CD4-positive, CD25-positive, alpha-beta regulatory T cell (primary cell): Measurements from ENCODE around the gene KRT33A. TPM values are rescaled to one million over a fixed set of nuclear protein-coding genes. Genes with fewer than 3 reads are reported as not detected.

Experiments used
- ATAC-seq, 2 donors: fragments of 150-1000 bp; cut with Tn5 transposase; one replicate each; pipeline ENCODE4 v1.10.0; 2021; ENCODE audit warnings: low read depth in 2 of 2, moderate number of reproducible peaks in 2 of 2, moderate library complexity in 1 of 2
- DNase-seq, 3 donors: peaks; one replicate each; pipeline versions ENCODE4 v3.0.0 to v3.0.0-alpha.2; 2012 to 2022; ENCODE audit warnings: mixed read lengths in 1 of 3
- H3K27ac ChIP-seq: one replicate; pipeline ENCODE4 v1.7.0; 2013; ENCODE audit warnings: mild to moderate bottlenecking, low read length; ENCODE audit not compliant: insufficient read depth, poor library complexity, severe bottlenecking
- H3K27me3 ChIP-seq: one replicate; pipeline ENCODE4 v1.7.0; 2013; ENCODE audit warnings: low read length; ENCODE audit not compliant: control insufficient read depth, insufficient read depth
- H3K36me3 ChIP-seq: one replicate; pipeline ENCODE4 v1.7.0; 2013; ENCODE audit warnings: mild to moderate bottlenecking, low read length, moderate library complexity; ENCODE audit not compliant: control insufficient read depth, insufficient read depth
- H3K4me1 ChIP-seq: 2 replicates; pipeline ENCODE4 v1.7.0; 2013; ENCODE audit warnings: mild to moderate bottlenecking, low read length; ENCODE audit not compliant: insufficient read depth, control insufficient read depth, poor library complexity, severe bottlenecking
- H3K4me3 ChIP-seq: one replicate; pipeline ENCODE4 v1.7.0; 2013; ENCODE audit warnings: low read depth, mild to moderate bottlenecking, low read length, moderate library complexity
- H3K9me3 ChIP-seq, 2 experiments: 1 replicate in 1 of 2; 2 replicates in 1 of 2; pipeline ENCODE4 v1.7.0; 2013; ENCODE audit warnings: low read length in 2 of 2, mild to moderate bottlenecking in 1 of 2, moderate library complexity in 1 of 2; ENCODE audit not compliant: control insufficient read depth in 2 of 2
- H3K27ac Mint-ChIP-seq, 3 donors: one replicate each; pipeline ENCODE4 v1.8.0; 2020 to 2022; ENCODE audit warnings: mild to moderate bottlenecking in 3 of 3, mixed read lengths in 3 of 3, moderate library complexity in 2 of 3
- H3K27me3 Mint-ChIP-seq: one replicate; pipeline ENCODE4 v1.8.0; 2022; ENCODE audit warnings: mild to moderate bottlenecking, mixed read lengths
- H3K36me3 Mint-ChIP-seq: one replicate; pipeline ENCODE4 v1.8.0; 2020; ENCODE audit warnings: mixed read lengths
- H3K4me1 Mint-ChIP-seq, 4 donors: one replicate each; pipeline ENCODE4 v1.8.0; 2020 to 2022; ENCODE audit warnings: mixed read lengths in 4 of 4, mild to moderate bottlenecking in 1 of 4
- H3K4me3 Mint-ChIP-seq, 4 donors: one replicate each; pipeline ENCODE4 v1.8.0; 2020 to 2022; ENCODE audit warnings: mild to moderate bottlenecking in 4 of 4, mixed read lengths in 4 of 4, moderate library complexity in 3 of 4
- H3K9me3 Mint-ChIP-seq, 7 donors: one replicate each; pipeline ENCODE4 v1.8.0; 2020 to 2022; ENCODE audit warnings: mixed read lengths in 7 of 7, mild to moderate bottlenecking in 3 of 7, moderate library complexity in 2 of 7
- polyA plus RNA-seq, 4 donors: library from polyadenylated mRNA; unstranded; fragments of 300-500 nt; fragmentation: Illumina TruSeq; gene quantifications; one replicate each; pipeline ENCODE4 v1.2.3, GENCODE V29; 2021
- total RNA-seq: library from RNA; stranded (reverse); gene quantifications from one replicate; pipeline ENCODE4 v1.2.3, GENCODE V29; 2022

The KRT33A gene
- total and polyA plus RNA-seq, 5 donors from 2014 or later: not detected

DNA sequence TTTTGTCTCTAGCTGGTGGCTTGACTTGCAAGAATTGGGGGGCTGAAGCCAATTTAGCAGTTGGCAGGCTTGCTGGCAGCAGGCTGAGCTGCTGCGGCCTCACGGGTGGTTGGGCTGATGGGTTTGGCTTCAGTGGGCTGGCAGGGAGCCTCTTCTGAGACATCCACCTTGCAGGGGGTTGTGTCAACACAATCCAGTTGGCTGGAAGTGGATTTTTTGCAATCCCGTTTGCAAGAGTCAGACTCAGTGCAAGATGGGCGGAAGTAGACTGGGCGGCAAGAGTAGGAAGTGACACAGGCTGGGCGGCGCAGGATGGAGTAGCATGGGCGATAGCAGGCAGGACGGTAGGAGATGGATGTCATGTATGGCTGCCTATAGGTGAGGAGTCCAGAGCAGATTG, 43.0 kb downstream of the KRT33A start:
- Mint-ChIP-seq H3K27me3 (no peaks in the 10 kb centered on the region), H3K27ac (peak overlapping the region; percentile 99), H3K4me3 (peak overlapping the region; percentile 82 to 88 (median 84)), H3K36me3 (peaks cover 9% of the 10 kb centered on the region), H3K4me1 (peaks cover 25 to 77% (median 54%) of the 10 kb centered on the region in 4 donors), H3K9me3 (peaks cover 0 to 2% (median 0%) of the 10 kb centered on the region in 7 donors)
- Histone ChIP-seq H3K4me1 (peaks cover 55% of the 10 kb centered on the region), H3K27me3 (no peaks in the 10 kb centered on the region), H3K27ac (peak overlapping the region; percentile 83), H3K4me3 (peak overlapping the region; percentile 49), H3K9me3 (no peaks in the 10 kb centered on the region), H3K36me3 (no peaks in the 10 kb centered on the region)
- DNase-seq (no peak), ATAC-seq (no peak)

DNA sequence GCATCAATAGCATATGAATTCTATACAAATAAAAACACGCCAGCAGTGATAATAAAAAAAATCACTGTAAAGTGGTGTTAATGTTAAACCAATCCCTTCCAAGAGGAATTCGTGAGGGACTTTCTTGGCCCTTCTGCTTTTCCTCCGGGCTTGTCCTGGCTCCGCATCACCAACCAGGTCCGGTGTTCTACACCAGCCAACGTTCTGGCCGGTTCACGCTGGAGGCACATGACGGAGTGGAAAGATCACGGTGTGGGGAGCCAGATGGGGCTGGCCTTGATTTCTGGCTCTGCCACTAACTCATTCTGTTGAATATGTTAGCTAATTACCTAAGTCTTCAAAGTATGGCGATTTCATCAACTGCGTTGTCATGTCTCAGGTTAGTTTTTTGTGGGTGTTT, 46.5 kb downstream of the KRT33A start:
- H3K27ac ChIP-seq: no peak overlapping the region
- H3K27me3 ChIP-seq: no peaks in the 10 kb centered on the region
- no peak for DNase-seq
- Mint-ChIP-seq H3K36me3 (peaks cover 6% of the 10 kb centered on the region), H3K4me3 (no peak overlapping the region), H3K9me3 (peaks cover 0 to 5% (median 3%) of the 10 kb centered on the region in 7 donors), H3K27ac (no peak overlapping the region), H3K27me3 (no peaks in the 10 kb centered on the region), H3K4me1 (peaks cover 23 to 59% (median 44%) of the 10 kb centered on the region in 4 donors)
- no peaks in the 10 kb centered on the region for H3K36me3 ChIP-seq
- peaks cover 30% of the 10 kb centered on the region for H3K4me1 ChIP-seq
- no peaks in the 10 kb centered on the region for H3K9me3 ChIP-seq
- H3K4me3 ChIP-seq: no peak overlapping the region
- ATAC-seq: no peak

DNA sequence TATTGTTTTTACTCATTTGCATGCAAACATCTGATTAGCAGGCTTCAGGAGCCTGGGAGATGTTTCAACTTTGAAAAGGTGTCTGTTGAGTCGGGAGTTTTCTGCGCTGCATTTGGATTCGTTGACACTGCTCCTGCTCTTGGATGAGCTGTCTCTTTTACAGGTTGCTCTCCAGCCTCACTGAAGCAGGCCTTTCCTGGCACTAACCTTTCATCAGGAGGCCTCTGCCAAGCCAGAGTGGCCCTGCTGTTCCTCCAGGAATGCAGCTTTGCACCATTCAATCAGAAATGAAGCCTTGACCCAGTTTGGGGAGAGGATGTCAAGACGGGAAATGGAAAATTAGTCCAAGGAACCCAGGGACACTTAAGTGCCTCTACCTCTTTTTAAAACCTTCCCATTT, 47.6 kb downstream of the KRT33A start:
- H3K36me3 Mint-ChIP-seq: peaks cover 3% of the 10 kb centered on the region
- no peaks in the 10 kb centered on the region for H3K27me3 Mint-ChIP-seq
- H3K4me1 ChIP-seq: peaks cover 19% of the 10 kb centered on the region
- no peak overlapping the region for H3K4me3 ChIP-seq
- H3K36me3 ChIP-seq: no peaks in the 10 kb centered on the region
- H3K4me3 Mint-ChIP-seq: no peak overlapping the region
- peaks cover 15 to 48% (median 34%) of the 10 kb centered on the region in 4 donors for H3K4me1 Mint-ChIP-seq
- H3K9me3 Mint-ChIP-seq: peaks cover 0 to 5% (median 3%) of the 10 kb centered on the region in 7 donors
- H3K27ac ChIP-seq: no peak overlapping the region
- H3K9me3 ChIP-seq: no peaks in the 10 kb centered on the region
- peak overlapping the region in 1 of 3 donors; percentile 13 for H3K27ac Mint-ChIP-seq
- no peaks in the 10 kb centered on the region for H3K27me3 ChIP-seq
- no peak for ATAC-seq
- no peak for DNase-seq

DNA sequence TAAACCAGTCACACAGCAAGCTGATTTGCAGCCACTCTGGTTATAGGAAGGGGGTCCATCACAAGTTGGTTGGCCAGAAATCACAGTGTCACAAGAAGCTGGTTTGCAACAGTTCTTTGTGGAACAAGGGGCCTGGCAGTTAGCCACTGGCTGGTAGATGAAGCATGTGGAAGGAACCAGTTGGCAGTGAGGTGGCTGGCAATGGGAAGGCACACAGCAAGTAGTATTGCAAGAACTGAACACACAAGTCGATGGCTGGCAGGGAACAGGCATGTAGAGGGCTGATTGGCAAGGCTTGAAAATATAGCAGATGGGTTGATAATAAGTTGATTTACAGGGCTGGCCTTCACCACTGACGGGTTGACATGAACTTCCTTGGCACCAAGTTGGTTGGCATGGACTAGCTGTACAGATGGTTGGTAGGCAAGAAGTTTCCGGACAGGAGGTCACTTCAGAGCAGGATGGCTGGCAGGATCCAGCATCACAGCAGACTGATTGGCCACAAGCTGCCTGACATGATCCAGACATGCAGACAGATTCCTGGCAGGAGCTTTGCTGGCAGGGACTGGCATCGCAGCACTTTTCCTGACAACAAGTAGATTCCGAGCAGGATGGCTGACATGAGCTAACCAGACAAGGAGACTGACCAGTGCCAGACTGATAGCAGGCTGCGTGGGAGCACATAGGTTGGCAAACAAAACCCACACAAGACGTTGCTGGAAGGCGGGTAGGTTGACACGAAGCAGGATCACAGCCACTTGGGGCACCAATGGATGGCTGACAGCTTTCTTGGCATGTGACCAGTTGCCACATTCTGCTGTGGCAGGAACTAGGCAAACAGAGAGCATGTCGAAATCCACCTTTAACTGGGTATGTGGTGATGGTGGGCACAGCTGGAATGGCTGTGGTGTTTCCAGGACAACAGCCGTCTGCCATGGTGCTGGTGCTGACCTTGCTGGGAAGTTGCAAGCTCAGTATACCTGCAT, 48.4 kb downstream of the KRT33A start, which contains the start of gene KRTAP29-1:
KRTAP29-1 (minus strand) TSS at position 936 of the 986 bp plus-strand sequence; CDS start at position 936, 0 bp downstream.
- H3K27ac ChIP-seq: no peak within 1 kb of the TSS
- Mint-ChIP-seq H3K27ac (peak within 1 kb of the TSS in 2 of 3 donors; percentile 16 to 74), H3K9me3 (peaks cover 0 to 5% (median 3%) of the 10 kb centered on the region in 7 donors), H3K4me3 (no peak within 1 kb of the TSS), H3K4me1 (peaks cover 9 to 40% (median 26%) of the 10 kb centered on the region in 4 donors), H3K27me3 (no peaks in the 10 kb centered on the region), H3K36me3 (peaks cover 3% of the 10 kb centered on the region)
- H3K27me3 ChIP-seq: no peaks in the 10 kb centered on the region
- DNase-seq (no peak), ATAC-seq (no peak)
- peaks cover 11% of the 10 kb centered on the region for H3K4me1 ChIP-seq
- no peaks in the 10 kb centered on the region for H3K9me3 ChIP-seq
- no peak within 1 kb of the TSS for H3K4me3 ChIP-seq
- H3K36me3 ChIP-seq: no peaks in the 10 kb centered on the region

DNA sequence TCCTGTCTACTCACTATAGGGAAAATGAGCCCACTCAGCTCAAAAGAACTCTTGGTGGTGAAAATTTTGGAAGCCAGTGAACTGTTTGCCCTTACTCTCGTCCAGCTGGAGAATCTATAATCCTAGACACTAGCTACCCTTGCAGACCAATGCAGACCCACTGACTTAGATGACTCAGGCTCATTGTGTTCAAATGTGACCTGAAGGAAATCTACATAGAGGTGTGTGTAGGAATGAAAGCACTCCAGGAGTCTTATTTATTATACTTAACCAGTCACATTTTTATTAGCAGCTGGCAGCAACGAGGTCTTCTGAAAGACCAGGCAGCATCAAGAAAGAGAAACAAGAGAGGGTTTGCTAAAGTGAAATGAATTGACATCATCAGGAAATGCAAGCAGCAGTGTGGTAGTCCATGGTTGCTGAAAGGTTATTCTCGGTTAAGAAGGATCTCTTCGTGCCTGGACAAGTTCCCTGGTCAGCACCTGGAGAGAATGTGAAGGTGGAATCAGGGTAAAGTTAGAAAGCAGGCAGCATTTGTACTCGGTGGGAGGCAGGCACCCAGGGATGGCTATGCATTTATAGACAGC, 49.3 kb downstream of the KRT33A start:
- no peak overlapping the region for H3K4me3 Mint-ChIP-seq
- DNase-seq (no peak), ATAC-seq (no peak)
- no peaks in the 10 kb centered on the region for H3K9me3 ChIP-seq
- no peak overlapping the region for H3K4me3 ChIP-seq
- no peak overlapping the region for H3K27ac ChIP-seq
- peaks cover 3% of the 10 kb centered on the region for H3K4me1 ChIP-seq
- peaks cover 5 to 31% (median 17%) of the 10 kb centered on the region in 4 donors for H3K4me1 Mint-ChIP-seq
- H3K27ac Mint-ChIP-seq: peak overlapping the region in 2 of 3 donors; percentile 16 to 93
- H3K27me3 ChIP-seq: no peaks in the 10 kb centered on the region
- no peaks in the 10 kb centered on the region for H3K27me3 Mint-ChIP-seq
- H3K9me3 Mint-ChIP-seq: peaks cover 0 to 5% (median 3%) of the 10 kb centered on the region in 7 donors
- H3K36me3 Mint-ChIP-seq: peaks cover 3% of the 10 kb centered on the region
- no peaks in the 10 kb centered on the region for H3K36me3 ChIP-seq

DNA sequence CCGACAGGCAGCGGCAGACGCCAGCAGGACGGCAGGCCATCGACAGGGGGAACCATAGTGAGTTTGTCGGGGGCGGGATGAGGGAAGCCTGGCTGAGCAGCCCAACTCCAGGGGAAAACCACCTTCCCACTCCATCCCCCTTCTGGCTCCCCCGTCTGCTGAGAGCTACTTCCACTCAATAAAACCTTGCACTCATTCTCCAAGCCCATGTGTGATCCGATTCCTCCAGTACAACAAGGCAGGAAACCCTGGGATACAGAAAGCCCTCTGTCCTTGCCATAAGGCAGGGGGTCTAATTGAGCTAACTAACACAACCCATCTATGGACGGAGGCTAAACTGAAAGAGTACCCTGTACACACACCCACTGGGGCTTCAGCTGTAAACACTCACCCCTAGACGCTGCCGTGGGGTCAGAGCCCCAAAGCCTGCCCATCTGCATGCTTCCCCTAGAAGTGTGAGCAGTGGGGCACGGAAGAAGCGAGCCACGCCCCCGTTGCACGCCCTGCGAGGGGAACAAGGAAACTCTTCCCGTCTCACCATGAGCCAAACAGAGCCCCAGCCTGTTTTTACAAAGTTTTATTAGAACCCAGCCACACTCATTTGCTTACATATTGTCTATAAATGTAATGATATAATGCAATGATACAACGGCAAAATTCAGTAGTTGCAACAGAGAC, 52.0 kb downstream of the KRT33A start:
- Histone ChIP-seq H3K9me3 (no peaks in the 10 kb centered on the region), H3K4me1 (no peaks in the 10 kb centered on the region), H3K36me3 (no peaks in the 10 kb centered on the region), H3K4me3 (no peak overlapping the region), H3K27me3 (no peaks in the 10 kb centered on the region), H3K27ac (no peak overlapping the region)
- Mint-ChIP-seq H3K4me3 (no peak overlapping the region), H3K4me1 (peaks cover 4 to 21% (median 9%) of the 10 kb centered on the region in 4 donors), H3K27me3 (peaks cover 13% of the 10 kb centered on the region), H3K27ac (no peak overlapping the region), H3K36me3 (peaks cover 3% of the 10 kb centered on the region), H3K9me3 (peaks cover 0 to 8% (median 3%) of the 10 kb centered on the region in 7 donors)
- no peak for ATAC-seq
- no peak for DNase-seq

DNA sequence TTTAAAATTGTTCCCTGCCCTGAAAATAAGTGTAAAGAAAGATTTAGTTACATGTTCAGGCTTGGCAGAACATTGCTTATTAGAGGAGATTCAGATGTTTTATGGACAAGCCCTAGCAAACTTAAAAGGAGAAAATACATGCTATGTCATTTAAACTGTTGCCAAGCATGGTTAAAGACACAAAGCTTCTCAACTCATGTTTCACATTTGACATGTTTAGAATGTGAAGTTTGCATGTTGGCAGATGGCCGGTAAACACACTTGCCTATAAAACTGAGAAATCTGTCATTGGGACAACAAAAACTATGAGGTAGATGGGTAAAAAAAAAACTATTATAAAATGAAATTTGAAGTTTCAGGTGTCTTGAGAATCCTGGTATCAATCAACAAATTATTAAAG, 53.8 kb downstream of the KRT33A start:
- Histone ChIP-seq H3K9me3 (no peaks in the 10 kb centered on the region), H3K4me1 (no peaks in the 10 kb centered on the region), H3K27me3 (no peaks in the 10 kb centered on the region), H3K27ac (no peak overlapping the region), H3K4me3 (no peak overlapping the region), H3K36me3 (no peaks in the 10 kb centered on the region)
- H3K4me3 Mint-ChIP-seq: no peak overlapping the region
- no peak overlapping the region for H3K27ac Mint-ChIP-seq
- H3K9me3 Mint-ChIP-seq: peaks cover 0 to 8% (median 3%) of the 10 kb centered on the region in 7 donors
- peaks cover 4 to 16% (median 7%) of the 10 kb centered on the region in 4 donors for H3K4me1 Mint-ChIP-seq
- ATAC-seq: no peak
- peaks cover 24% of the 10 kb centered on the region for H3K27me3 Mint-ChIP-seq
- peaks cover 3% of the 10 kb centered on the region for H3K36me3 Mint-ChIP-seq
- DNase-seq: no peak
